ENCODE measurements around the gene RFX3.

Gene RFX3

GRCh38 chr9:3268223-3268622 lies 257.6 kb downstream of the RFX3 start:
- no peak for DNase-seq

DNA sequence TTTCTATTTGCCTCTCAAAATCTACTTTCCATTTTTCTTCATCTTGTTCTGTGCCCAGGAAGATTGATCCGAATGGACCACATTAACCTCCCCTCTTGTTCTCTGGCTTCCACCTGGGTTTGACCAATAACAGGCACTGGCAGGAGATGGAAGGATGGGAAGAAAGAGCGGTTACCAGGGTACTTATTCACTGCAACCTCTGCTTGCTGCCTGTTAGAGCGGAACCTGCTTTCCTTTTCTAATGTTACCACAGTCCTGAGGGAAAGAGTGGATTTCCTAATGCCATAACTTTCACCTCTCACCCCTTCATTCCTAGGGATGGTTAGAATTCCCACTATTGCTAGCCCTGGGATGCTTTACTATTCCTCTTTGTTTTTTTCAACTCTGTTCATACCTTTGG lies 262.1 kb downstream of the RFX3 start:
- no peak for DNase-seq

GRCh38 chr9:3262826-3263529 lies 262.8 kb downstream of the RFX3 start:
- DNase-seq, result no peak

- DNase-seq, result peak; percentile 10
Measured at GRCh38 chr9:3261484-3261883, 264.3 kb downstream of the RFX3 start.

- DNase-seq, result peak; percentile 7
Measured at GRCh38 chr9:3256571-3257330, 269.1 kb downstream of the RFX3 start.

GRCh38 chr9:3251309-3251708 lies 274.5 kb downstream of the RFX3 start:
- no peak for DNase-seq

- no peak for DNase-seq
Measured at GRCh38 chr9:3250741-3251140, 275.1 kb downstream of the RFX3 start.

DNA sequence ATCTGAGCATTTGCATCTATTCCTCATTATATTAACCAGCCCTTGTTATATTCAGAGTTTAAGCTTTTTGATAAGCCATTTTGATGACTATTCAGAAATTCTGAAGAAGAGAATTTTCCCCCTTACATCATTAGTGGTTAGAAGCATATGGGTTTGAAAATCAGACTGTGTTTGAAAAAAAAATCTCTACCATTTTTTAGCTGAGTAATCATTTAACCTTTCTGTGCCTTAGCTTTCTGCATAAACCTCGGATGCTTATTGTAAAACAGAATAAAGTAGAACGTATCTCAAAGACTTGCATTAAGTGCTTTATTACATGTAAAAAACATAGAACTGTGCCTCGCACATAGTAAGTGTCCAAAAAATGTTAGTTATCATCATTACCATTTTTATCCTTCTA lies 278.6 kb downstream of the RFX3 start:
- no peak for DNase-seq

DNA sequence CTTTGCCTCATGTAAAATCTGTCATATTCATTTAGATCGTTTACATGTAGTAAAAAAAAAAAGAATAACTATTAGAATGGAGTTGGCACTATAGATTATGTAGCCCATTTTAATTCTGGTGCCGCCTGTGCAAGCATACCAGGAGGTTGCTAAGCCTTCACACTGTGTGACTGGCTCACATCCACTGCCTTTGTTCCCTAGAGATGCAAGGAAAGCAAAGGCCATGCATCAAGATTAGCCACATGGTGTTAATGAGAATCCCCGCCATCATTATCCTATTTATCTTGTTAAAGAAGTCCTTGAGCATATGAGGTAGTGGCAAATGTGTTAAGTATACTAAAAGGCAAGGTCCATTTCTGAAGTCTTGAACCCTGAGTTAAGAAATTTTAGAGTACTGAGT lies 279.6 kb downstream of the RFX3 start:
- no peak for DNase-seq

DNA sequence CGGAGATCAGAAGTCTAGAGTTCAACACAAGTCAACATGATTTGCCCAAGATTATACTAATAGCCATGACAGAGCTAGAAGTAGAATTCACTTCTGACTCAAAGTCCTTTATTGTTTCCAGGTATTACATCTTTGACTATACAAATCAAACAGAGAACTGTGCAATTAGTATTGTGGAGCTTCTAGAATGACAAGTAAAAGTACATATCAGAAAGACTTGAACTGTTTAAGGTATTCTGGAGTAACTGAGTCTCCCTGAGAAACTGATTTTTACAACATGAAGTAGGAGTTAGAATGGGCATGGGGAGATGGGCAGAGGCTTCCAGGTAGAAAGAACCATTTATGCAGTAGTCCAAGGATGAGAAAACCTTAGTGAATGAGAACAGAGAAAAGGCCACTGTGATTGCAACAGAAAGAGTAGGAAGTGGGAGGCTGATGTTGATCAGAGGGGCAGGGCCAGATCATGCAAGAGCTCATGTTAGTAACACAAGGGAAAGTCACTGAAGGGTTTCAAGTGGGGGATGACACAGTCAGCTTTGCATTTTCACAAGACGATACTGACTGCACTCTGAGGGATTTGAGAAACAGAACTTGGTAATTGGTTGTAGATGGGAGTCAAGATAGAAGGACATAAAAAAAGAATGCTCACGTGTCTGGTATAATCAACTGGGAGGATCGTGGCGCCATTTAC lies 280.7 kb downstream of the RFX3 start:
- peak; percentile 56 for DNase-seq

DNA sequence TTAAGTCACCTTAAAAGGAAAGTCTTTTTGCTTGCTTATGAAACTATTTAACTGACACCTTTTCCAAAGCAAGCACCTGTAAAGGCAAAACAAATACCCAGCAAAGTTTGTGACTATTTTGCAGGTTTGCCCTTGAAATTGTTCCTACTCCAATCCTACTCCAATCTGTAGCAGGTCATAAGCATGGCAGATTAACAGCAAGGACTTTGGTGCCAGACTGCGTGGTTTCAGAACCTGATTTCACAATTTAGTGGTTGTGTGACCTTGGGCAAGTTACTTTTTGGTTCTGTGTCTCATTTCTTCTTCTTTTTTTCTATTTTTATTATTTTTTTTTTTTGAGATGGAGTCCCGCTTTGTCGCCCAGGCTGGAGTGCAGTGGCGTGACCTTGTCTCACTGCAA lies 282.1 kb downstream of the RFX3 start:
- peak; percentile 22 for DNase-seq

GRCh38 chr9:3241290-3241689 lies 284.5 kb downstream of the RFX3 start:
- no peak for DNase-seq

- DNase-seq, result peak; percentile 88
Measured at GRCh38 chr9:3240656-3241268, 285.0 kb downstream of the RFX3 start.

DNA sequence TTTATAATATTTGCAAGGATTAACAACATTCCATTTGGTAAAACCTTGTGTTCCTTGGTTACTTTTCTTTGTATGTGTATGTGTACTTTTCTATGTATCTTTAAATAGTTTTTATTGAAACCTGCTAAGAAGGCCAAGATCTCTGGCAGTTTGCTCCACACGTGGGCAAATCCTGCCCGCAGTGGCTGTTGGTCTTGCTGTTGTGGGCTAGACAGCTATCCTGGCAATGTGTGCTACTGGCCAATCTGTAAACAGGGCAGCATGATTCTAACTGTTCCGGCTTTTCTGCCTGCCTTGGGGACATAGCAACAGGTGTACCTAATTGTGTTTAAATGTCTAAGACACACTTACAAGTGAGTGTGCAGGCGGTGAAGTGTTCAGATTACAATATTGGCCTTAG lies 286.6 kb downstream of the RFX3 start:
- DNase-seq, result no peak

DNA sequence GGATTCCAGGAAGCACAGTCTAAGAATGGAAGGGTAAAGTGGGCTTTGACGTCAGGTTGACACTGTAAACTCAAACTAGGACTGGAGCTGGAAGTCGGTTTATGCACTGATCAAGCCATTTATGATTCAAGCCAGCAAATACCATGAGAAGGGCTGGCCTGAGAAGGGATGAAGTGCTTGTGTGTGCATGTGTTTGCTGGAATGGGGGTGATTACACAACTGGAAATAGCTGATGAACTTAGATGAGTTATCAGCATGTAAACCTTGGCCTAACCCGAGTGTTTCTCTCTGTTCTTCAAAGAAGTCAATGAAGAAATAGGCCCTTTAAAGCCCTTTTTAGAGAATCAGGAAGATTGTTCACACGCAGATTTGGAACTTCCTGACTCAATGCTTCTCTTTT lies 287.6 kb downstream of the RFX3 start:
- DNase-seq, result no peak

GRCh38 chr9:3237121-3237520 lies 288.7 kb downstream of the RFX3 start:
- DNase-seq, result no peak

DNA sequence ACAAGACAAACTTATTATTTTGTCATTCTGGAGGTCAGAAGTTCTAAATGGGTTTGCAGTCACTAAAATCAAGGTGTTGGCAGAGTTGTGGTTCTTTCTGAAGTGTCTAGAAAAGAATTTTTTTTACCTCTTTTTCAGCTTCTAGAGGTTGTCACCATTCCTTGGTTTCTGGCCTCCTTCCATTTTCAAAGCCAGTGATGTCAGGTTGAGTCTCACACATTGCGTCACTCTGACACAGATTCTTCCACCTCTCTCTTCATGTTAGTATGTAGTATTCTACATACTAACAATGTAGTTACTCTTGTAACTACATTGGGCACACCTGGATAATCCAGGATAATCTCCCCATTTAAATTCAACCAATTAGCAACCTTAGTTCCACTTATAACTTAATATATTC lies 290.3 kb downstream of the RFX3 start:
- DNase-seq, result no peak

DNA sequence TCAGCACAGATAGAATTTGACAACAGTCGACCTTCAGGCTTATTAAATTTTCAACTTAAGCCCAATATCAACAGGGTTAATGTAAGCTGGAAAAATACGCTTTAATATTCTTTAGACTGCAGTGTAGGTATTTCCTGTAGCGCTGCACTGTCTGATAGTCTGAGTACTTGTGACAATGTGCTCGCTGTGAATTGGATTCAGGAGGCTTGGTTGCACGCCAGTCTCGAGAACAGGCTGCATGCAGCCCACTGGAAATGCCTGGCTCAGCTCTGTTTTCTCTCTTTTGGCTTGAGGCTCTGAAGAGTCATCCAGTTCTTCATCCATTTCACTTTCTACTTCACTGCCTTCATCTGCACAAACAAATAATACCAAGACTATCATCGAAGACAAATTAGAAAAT lies 300.9 kb downstream of the RFX3 start:
- DNase-seq, result no peak

GRCh38 chr9:3215658-3216057 lies 310.1 kb downstream of the RFX3 start:
- DNase-seq, result no peak

DNA sequence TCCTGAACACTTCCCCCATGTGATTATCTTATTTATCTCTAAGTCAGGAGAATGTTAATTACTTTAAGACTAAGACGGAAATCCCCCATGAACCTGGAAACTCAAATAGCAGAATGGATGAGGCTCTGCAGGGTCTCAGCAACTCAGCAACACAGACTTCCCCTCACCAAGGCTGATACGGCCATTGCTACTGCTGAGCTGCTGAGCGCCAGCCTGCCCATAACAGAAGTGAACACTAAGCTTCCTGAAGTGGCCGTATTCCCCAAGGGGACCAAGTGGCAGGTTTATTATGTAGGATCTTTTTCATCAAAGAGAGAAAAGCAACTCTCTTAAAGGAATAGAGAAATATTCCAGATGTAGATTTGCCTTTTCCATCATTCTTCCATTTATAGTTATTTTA lies 311.1 kb downstream of the RFX3 start:
- DNase-seq, result no peak

DNA sequence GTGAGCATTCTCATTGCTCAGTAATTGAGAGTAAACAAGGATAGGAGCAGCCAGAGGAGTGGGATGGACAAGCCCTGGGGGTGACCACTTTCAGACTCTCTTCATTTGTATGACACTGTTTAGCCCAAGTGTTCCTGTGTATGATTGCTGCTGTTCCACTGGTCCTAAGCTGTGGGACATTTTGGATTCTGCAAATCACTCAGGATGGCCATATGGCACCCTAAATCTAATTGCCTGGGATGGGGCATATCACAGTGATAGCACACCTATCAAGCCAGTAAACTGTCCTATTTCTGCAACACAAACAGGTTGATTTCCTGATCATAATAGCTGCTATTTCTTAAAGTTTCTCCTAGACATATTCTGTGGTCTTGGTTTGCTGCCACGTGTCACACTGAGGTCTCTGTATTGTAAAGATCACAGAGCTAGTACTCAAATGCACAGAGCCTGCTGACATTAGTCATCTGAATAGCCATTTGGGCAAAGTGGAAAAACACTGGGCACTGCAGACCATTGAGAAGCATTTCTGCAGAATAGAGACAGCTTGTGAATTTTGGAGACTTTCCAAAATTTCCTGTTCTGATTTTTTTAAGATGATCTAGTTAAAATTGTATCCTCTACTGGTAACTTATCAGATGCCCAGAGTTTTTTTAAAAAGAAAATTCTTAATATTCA lies 320.2 kb downstream of the RFX3 start:
- no peak for DNase-seq

GRCh38 chr9:3200331-3200774 lies 325.4 kb downstream of the RFX3 start:
- no peak for DNase-seq

DNA sequence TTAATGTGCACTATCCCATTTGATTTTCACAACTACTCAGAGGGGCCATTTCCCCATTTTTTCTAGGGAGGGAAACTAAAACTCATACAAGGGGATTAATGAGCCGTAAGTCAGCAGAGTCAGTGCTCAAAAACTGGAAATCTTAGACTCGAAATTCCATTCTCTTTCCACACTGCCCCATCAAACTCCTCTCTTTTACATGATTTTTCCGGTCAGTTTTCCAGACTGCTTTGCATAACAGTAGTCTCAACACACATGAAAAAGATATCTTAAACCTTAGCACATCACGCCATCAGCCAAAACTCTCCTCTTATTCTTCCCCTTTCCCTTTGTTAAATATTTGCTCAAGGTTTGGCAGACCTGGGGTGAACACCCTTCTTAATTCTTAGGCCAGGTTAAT lies 332.0 kb downstream of the RFX3 start:
- DNase-seq, result no peak

Data from hematopoietic multipotent progenitor cell treated with erythropoietin and hydrocortisone succinate and interleukin-3 and kit ligand, for 6 days (in vitro differentiated cells).